PC-3 (cell line): ENCODE results near the gene EIF4G3. TPM values are rescaled to one million over a fixed set of nuclear protein-coding genes. Genes with fewer than 3 reads are reported as not detected.

Source experiments
- ATAC-seq: fragments of 200-7000 bp; cut with Tn5 transposase; 2 replicates; pipeline ENCODE4 v1.9.1; 2020; ENCODE audit warnings: mild to moderate bottlenecking, moderate library complexity
- BruUV-seq: library from RNA; stranded (reverse); fragments of 400-500 nt; replicated peaks from 2 replicates; lab custom pipeline; 2021; lab: Mats Ljungman, UMichigan
- CTCF ChIA-PET: fragments of 300-600 bp; sonication (Branson Sonifier 250); formaldehyde crosslinking; loops from one replicate; lab custom pipeline; 2022; ENCODE audit warnings: antibody characterized with exemption; lab: Charles Lee
- POLR2A ChIA-PET: fragments of 300-600 bp; sonication (Branson Sonifier 250); formaldehyde crosslinking; loops from one replicate; lab custom pipeline; 2022; ENCODE audit warnings: antibody characterized with exemption; ENCODE audit not compliant: unreplicated experiment; lab: Charles Lee
- DNase-seq: peaks from one replicate; pipeline ENCODE4 v3.0.0-alpha.2; 2015
- H2AFZ ChIP-seq: fragments of 300-600 bp; sonication (generic); 2 replicates; pipeline ENCODE4 v1.6.0; 2016; ENCODE audit warnings: antibody characterized with exemption, low read length
- H3F3A ChIP-seq: fragments of 300-600 bp; sonication (generic); one replicate; pipeline ENCODE4 v1.6.0; 2017; ENCODE audit warnings: antibody characterized with exemption, low read length, control low read depth, mild to moderate bottlenecking; ENCODE audit not compliant: unreplicated experiment
- H3K27ac ChIP-seq: fragments of 300-600 bp; sonication (generic); 2 replicates; pipeline ENCODE4 v1.5.1; 2016; ENCODE audit warnings: mild to moderate bottlenecking, low read length
- H3K27me3 ChIP-seq: fragments of 300-600 bp; sonication (generic); 2 replicates; pipeline ENCODE4 v1.6.1; 2016; ENCODE audit warnings: low read length, mixed read lengths
- H3K36me3 ChIP-seq: fragments of 300-600 bp; sonication (generic); 2 replicates; pipeline ENCODE4 v1.6.1; 2016; ENCODE audit warnings: low read depth, mixed run types, low read length, mixed read lengths
- H3K4me1 ChIP-seq: fragments of 300-600 bp; sonication (generic); 2 replicates; pipeline ENCODE4 v1.5.1; 2016; ENCODE audit warnings: low read length; ENCODE audit not compliant: insufficient read depth
- H3K4me2 ChIP-seq: fragments of 300-600 bp; sonication (generic); 2 replicates; pipeline ENCODE4 v1.6.0; 2016; ENCODE audit warnings: low read length
- H3K4me3 ChIP-seq: fragments of 300-600 bp; sonication (generic); 2 replicates; pipeline ENCODE4 v1.5.1; 2016; ENCODE audit warnings: mild to moderate bottlenecking, low read length, mixed read lengths
- H3K79me2 ChIP-seq: fragments of 300-600 bp; sonication (generic); 2 replicates; pipeline ENCODE4 v1.6.1; 2017; ENCODE audit warnings: low read length, mixed read lengths
- H3K9ac ChIP-seq: fragments of 300-600 bp; sonication (generic); 2 replicates; pipeline ENCODE4 v1.6.0; 2016; ENCODE audit warnings: mild to moderate bottlenecking, low read length
- H3K9me2 ChIP-seq: fragments of 300-600 bp; sonication (generic); replicated peaks from 2 replicates; pipeline ENCODE4 v1.6.1; 2016; ENCODE audit warnings: mixed run types, low read length, mixed read lengths
- H3K9me3 ChIP-seq: fragments of 300-600 bp; sonication (generic); 2 replicates; pipeline ENCODE4 v1.6.1; 2016; ENCODE audit warnings: low read length, mixed read lengths
- H4K20me1 ChIP-seq: fragments of 300-600 bp; sonication (generic); 2 replicates; pipeline ENCODE4 v1.6.1; 2016; ENCODE audit warnings: low read length, mixed read lengths
- EZH2 ChIP-seq: fragments of 300-600 bp; sonication (generic); IDR thresholded peaks from one replicate; pipeline ENCODE4 v1.6.1; 2017; ENCODE audit warnings: antibody characterized with exemption, mild to moderate bottlenecking, low read length; ENCODE audit not compliant: unreplicated experiment
- EZH2phosphoT487 ChIP-seq: fragments of 300-600 bp; sonication (generic); IDR thresholded peaks from 2 replicates; pipeline ENCODE4 v1.6.1; 2018; ENCODE audit warnings: mild to moderate bottlenecking, antibody characterized with exemption, low read length, borderline replicate concordance
- intact Hi-C: fragments of 100-400 bp; cut with micrococcal nuclease; formaldehyde crosslinking; loops from 2 replicates; pipeline ENCODE4 v1.9.0; 2023
- total RNA-seq: library from RNA; depleted of rRNA; stranded (reverse); fragments of >200 nt; gene quantifications from 2 replicates; pipeline ENCODE4 v1.2.3, GENCODE V29; 2014
- TF ChIP-seq, protein P1 (sequence below): fragments of 300-600 bp; sonication (generic); conservative IDR thresholded peaks from 2 replicates; pipeline ENCODE4 v1.5.1; 2017; ENCODE audit warnings: antibody characterized with exemption, low read depth, mild to moderate bottlenecking, low read length

EIF4G3 gene
- total RNA-seq, 1 experiment from 2014 or later, result 16.9 TPM

DNA sequence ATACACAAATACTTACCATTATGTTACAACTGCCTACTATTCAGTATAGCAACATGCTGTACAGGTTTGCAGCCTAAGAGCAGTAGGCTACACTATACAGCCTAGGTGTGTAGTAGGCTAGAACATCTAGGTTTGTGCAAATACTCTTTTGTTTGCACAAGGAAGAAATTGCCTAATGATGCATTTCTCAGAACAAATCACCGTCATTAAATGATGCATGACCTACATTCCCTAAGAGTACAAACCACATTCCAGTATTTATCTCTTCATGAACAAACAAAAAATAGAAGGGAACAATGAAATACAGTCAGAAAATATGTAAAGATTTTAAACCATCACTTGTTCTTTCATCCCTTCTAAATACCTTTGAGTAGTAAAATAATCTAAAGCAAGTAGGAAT is 279.9 kb downstream of the EIF4G3 start:
- H3K4me3 ChIP-seq, result no peak overlapping the region
- no peak overlapping the region for H3K9ac ChIP-seq
- intact Hi-C loops, result loop anchor here (5.0 kb wide), 2 partner anchors 110 to 200 kb away; partner anchors contain the start of gene HP1BP3
- H3F3A ChIP-seq, result no peaks in the 10 kb centered on the region
- H3K27me3 ChIP-seq, result no peaks in the 10 kb centered on the region
- CTCF ChIA-PET, result no interaction called here
- BruUV-seq, result no TSS peak
- H3K9me3 ChIP-seq, result no peaks in the 10 kb centered on the region
- H4K20me1 ChIP-seq, result no peaks in the 10 kb centered on the region
- H3K79me2 ChIP-seq, result no peaks in the 10 kb centered on the region
- DNase-seq (peak; percentile 91), ATAC-seq (peak; percentile 97)
- 0 out of 2 replicates have a peak overlapping the region, but pooled peaks have one; percentile 1 for H3K4me2 ChIP-seq
- no peaks in the 10 kb centered on the region for H3K9me2 ChIP-seq
- no peak overlapping the region for H2AFZ ChIP-seq
- POLR2A ChIA-PET, result no interaction called here
- H3K4me1 ChIP-seq, result peaks cover 15% of the 10 kb centered on the region
- H3K27ac ChIP-seq, result peak overlapping the region; percentile 86
- peaks cover 13% of the 10 kb centered on the region; the same call in 1 of the 2 replicates for H3K36me3 ChIP-seq
- TF ChIP-seq EZH2phosphoT487 (no peak), EZH2 (no peak)
- TF ChIP-seq, protein P1, sequence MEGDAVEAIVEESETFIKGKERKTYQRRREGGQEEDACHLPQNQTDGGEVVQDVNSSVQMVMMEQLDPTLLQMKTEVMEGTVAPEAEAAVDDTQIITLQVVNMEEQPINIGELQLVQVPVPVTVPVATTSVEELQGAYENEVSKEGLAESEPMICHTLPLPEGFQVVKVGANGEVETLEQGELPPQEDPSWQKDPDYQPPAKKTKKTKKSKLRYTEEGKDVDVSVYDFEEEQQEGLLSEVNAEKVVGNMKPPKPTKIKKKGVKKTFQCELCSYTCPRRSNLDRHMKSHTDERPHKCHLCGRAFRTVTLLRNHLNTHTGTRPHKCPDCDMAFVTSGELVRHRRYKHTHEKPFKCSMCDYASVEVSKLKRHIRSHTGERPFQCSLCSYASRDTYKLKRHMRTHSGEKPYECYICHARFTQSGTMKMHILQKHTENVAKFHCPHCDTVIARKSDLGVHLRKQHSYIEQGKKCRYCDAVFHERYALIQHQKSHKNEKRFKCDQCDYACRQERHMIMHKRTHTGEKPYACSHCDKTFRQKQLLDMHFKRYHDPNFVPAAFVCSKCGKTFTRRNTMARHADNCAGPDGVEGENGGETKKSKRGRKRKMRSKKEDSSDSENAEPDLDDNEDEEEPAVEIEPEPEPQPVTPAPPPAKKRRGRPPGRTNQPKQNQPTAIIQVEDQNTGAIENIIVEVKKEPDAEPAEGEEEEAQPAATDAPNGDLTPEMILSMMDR, result no peak

- ATAC-seq, result no peak
- no peak overlapping the region for H3K9ac ChIP-seq
- no peak overlapping the region for H3K4me3 ChIP-seq
- H3K79me2 ChIP-seq, result no peaks in the 10 kb centered on the region
- BruUV-seq, result no TSS peak
- H2AFZ ChIP-seq, result no peak overlapping the region
- H3K4me2 ChIP-seq, result no peak overlapping the region
- no peaks in the 10 kb centered on the region for H3K9me2 ChIP-seq
- ChIA-PET CTCF (no interaction called here), POLR2A (no interaction called here)
- no peak for TF ChIP-seq EZH2phosphoT487
- TF ChIP-seq EZH2, result no peak
- TF ChIP-seq, protein P1, result no peak
- H3K4me1 ChIP-seq, result peaks cover 19% of the 10 kb centered on the region
- no peaks in the 10 kb centered on the region for H3K27me3 ChIP-seq
- H3K9me3 ChIP-seq, result no peaks in the 10 kb centered on the region
- no peak overlapping the region for H3K27ac ChIP-seq
- no peak for DNase-seq
- intact Hi-C loops, result no loop called here
- H3F3A ChIP-seq, result no peaks in the 10 kb centered on the region
- H4K20me1 ChIP-seq, result no peaks in the 10 kb centered on the region
- peaks cover 11% of the 10 kb centered on the region; the same call in 1 of the 2 replicates for H3K36me3 ChIP-seq
These were observed 282.8 kb downstream of the EIF4G3 start for GRCh38 chr1:20893931-20894330.

DNA sequence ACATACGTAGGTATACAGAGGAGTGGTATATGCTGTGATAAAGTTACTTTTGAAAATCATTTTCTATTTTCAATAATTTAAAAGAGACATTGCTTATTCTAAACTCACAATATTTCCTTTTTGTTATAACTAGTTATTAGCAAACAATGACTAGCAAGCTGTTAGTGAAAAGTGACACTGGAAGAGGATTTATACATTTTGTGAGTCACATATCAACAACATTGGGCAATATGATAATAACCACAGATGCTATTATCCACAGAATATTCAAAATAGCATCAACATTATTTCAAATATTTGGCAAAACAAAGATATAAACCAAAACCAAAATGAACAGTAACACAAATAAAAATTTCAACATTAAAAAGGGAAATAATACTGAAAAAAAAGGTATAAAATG is 285.6 kb downstream of the EIF4G3 start:
- Histone ChIP-seq H3K27me3 (no peaks in the 10 kb centered on the region), H2AFZ (no peak overlapping the region), H3K79me2 (no peaks in the 10 kb centered on the region), H3K9me2 (no peaks in the 10 kb centered on the region), H3K4me2 (no peak overlapping the region), H3F3A (no peaks in the 10 kb centered on the region), H3K36me3 (peaks cover 11% of the 10 kb centered on the region; the same call in 1 of the 2 replicates), H4K20me1 (no peaks in the 10 kb centered on the region), H3K4me1 (peaks cover 5% of the 10 kb centered on the region), H3K9me3 (no peaks in the 10 kb centered on the region), H3K4me3 (no peak overlapping the region), H3K9ac (no peak overlapping the region), H3K27ac (no peak overlapping the region)
- no peak for TF ChIP-seq EZH2phosphoT487
- TF ChIP-seq, protein P1, result no peak
- no peak for TF ChIP-seq EZH2
- POLR2A ChIA-PET, result interaction anchor here (0.6 kb wide), 1 partner anchor 933 kb away, joined by 3 read pairs; no protein-coding TSS in a partner anchor
- CTCF ChIA-PET, result no interaction called here
- DNase-seq (no peak), ATAC-seq (no peak)
- no TSS peak for BruUV-seq
- intact Hi-C loops, result no loop called here
